SK-N-SH (cell line): ENCODE data around the gene LSM3.

Source experiments
- EP300 ChIP-seq, 2 experiments: IDR thresholded peaks; 2 replicates each; pipeline versions ENCODE4 v1.4.0 to v1.6.1; 2012; ENCODE audit warnings: borderline replicate concordance in 1 of 2, low read depth in 1 of 2, low read length in 1 of 2
- IRF3 ChIP-seq: fragments of 150-350 bp; IDR thresholded peaks from 2 replicates; pipeline ENCODE4 v1.6.1; 2016; ENCODE audit warnings: mild to moderate bottlenecking, low read depth, low read length
- JUND ChIP-seq: IDR thresholded peaks from 2 replicates; pipeline ENCODE4 v1.4.0; 2012
- MXI1 ChIP-seq: IDR thresholded peaks from 2 replicates; pipeline ENCODE4 v1.6.1; 2012; ENCODE audit warnings: mild to moderate bottlenecking, low read depth, low read length, improper control_type of control experiment
- NFIC ChIP-seq: IDR thresholded peaks from 2 replicates; pipeline ENCODE4 v1.4.0; 2012; ENCODE audit warnings: borderline replicate concordance
- USF2 ChIP-seq: fragments of 150-350 bp; IDR thresholded peaks from 2 replicates; pipeline ENCODE4 v1.6.1; 2017; ENCODE audit warnings: antibody characterized with exemption, low read length, low read depth, borderline replicate concordance
- YY1 ChIP-seq: IDR thresholded peaks from 2 replicates; pipeline ENCODE4 v1.4.0; 2012; ENCODE audit warnings: low read depth, mild to moderate bottlenecking
- TF ChIP-seq, protein P1 (sequence below): fragments of 200-600 bp; sonication (generic); IDR thresholded peaks from 2 replicates; pipeline ENCODE4 v1.6.1; 2017; ENCODE audit warnings: antibody characterized with exemption, mild to moderate bottlenecking, moderate library complexity

GRCh38 chr3:14131134-14131533 is 47.5 kb upstream of the LSM3 start:
- TF ChIP-seq, protein P1, sequence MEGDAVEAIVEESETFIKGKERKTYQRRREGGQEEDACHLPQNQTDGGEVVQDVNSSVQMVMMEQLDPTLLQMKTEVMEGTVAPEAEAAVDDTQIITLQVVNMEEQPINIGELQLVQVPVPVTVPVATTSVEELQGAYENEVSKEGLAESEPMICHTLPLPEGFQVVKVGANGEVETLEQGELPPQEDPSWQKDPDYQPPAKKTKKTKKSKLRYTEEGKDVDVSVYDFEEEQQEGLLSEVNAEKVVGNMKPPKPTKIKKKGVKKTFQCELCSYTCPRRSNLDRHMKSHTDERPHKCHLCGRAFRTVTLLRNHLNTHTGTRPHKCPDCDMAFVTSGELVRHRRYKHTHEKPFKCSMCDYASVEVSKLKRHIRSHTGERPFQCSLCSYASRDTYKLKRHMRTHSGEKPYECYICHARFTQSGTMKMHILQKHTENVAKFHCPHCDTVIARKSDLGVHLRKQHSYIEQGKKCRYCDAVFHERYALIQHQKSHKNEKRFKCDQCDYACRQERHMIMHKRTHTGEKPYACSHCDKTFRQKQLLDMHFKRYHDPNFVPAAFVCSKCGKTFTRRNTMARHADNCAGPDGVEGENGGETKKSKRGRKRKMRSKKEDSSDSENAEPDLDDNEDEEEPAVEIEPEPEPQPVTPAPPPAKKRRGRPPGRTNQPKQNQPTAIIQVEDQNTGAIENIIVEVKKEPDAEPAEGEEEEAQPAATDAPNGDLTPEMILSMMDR = no peak
- no peak for TF ChIP-seq MXI1
- no peak for TF ChIP-seq JUND
- no peak for TF ChIP-seq YY1
- no peak for TF ChIP-seq EP300 (IDR thresholded peaks at IDR 0.05; ENCODE audit: borderline replicate concordance in 1 of 2, low read depth in 1 of 2, low read length in 1 of 2)
- no peak for TF ChIP-seq NFIC
- no peak for TF ChIP-seq IRF3
- TF ChIP-seq USF2 = no peak
